ENCODE results near the gene RASL10B.

Gene RASL10B

GRCh38 chr17:35742496-35742895, 11.1 kb downstream of the RASL10B start:
- no peaks in the 10 kb centered on the region for H3F3A ChIP-seq (ENCODE audit: control insufficient read depth, insufficient read depth)
- H3K27ac ChIP-seq (ENCODE audit: low read depth, low read length) = no peak overlapping the region
- no peak for TF ChIP-seq CTCF (IDR thresholded peaks at IDR 0.05; ENCODE audit: low read depth, low read length, poor library complexity, severe bottlenecking)
- no peak for TF ChIP-seq EZH2phosphoT487 (IDR thresholded peaks at IDR 0.05; ENCODE audit: borderline replicate concordance, low read length)
- H3K4me3 ChIP-seq (ENCODE audit: low read length) = no peak overlapping the region
- H3K4me2 ChIP-seq (ENCODE audit: low read length) = no peak overlapping the region
- no peaks in the 10 kb centered on the region for H3K79me2 ChIP-seq (ENCODE audit: control insufficient read depth, low read length)
- H4K20me1 ChIP-seq (ENCODE audit: control insufficient read depth, insufficient read depth, low read depth, low read length) = no peaks in the 10 kb centered on the region
- peaks cover 7% of the 10 kb centered on the region for H3K27me3 ChIP-seq (ENCODE audit: control insufficient read depth, low read length)
- no peaks in the 10 kb centered on the region for H3K4me1 ChIP-seq (ENCODE audit: control insufficient read depth, low read length)
- H3K9me3 ChIP-seq (ENCODE audit: control insufficient read depth, insufficient read depth, low read length) = no peaks in the 10 kb centered on the region
- no peaks in the 10 kb centered on the region for H3K9me2 ChIP-seq (replicated peaks; ENCODE audit: control insufficient read depth, low read length)
- no peaks in the 10 kb centered on the region for H3K36me3 ChIP-seq (ENCODE audit: control insufficient read depth, low read length)

GRCh38 chr17:35742896-35743477, 11.5 kb downstream of the RASL10B start:
- Histone ChIP-seq H4K20me1 (ENCODE audit: control insufficient read depth, insufficient read depth, low read depth, low read length) (no peaks in the 10 kb centered on the region), H3K4me1 (ENCODE audit: control insufficient read depth, low read length) (no peaks in the 10 kb centered on the region), H3K79me2 (ENCODE audit: control insufficient read depth, low read length) (no peaks in the 10 kb centered on the region), H3K27me3 (ENCODE audit: control insufficient read depth, low read length) (peaks cover 7% of the 10 kb centered on the region), H3F3A (ENCODE audit: control insufficient read depth, insufficient read depth) (no peaks in the 10 kb centered on the region), H3K4me2 (ENCODE audit: low read length) (no peak overlapping the region), H3K9me3 (ENCODE audit: control insufficient read depth, insufficient read depth, low read length) (no peaks in the 10 kb centered on the region), H3K4me3 (ENCODE audit: low read length) (no peak overlapping the region), H3K36me3 (ENCODE audit: control insufficient read depth, low read length) (no peaks in the 10 kb centered on the region), H3K9me2 (replicated peaks; ENCODE audit: control insufficient read depth, low read length) (no peaks in the 10 kb centered on the region), H3K27ac (ENCODE audit: low read depth, low read length) (no peak overlapping the region)
- no peak for TF ChIP-seq CTCF (IDR thresholded peaks at IDR 0.05; ENCODE audit: low read depth, low read length, poor library complexity, severe bottlenecking)
- TF ChIP-seq EZH2phosphoT487 (IDR thresholded peaks at IDR 0.05; ENCODE audit: borderline replicate concordance, low read length) = no peak

GRCh38 chr17:35743626-35744328, 12.3 kb downstream of the RASL10B start:
- Histone ChIP-seq H3F3A (ENCODE audit: control insufficient read depth, insufficient read depth) (no peaks in the 10 kb centered on the region), H3K4me1 (ENCODE audit: control insufficient read depth, low read length) (no peaks in the 10 kb centered on the region), H3K79me2 (ENCODE audit: control insufficient read depth, low read length) (no peaks in the 10 kb centered on the region), H3K4me2 (ENCODE audit: low read length) (no peak overlapping the region), H3K36me3 (ENCODE audit: control insufficient read depth, low read length) (no peaks in the 10 kb centered on the region), H3K9me2 (replicated peaks; ENCODE audit: control insufficient read depth, low read length) (no peaks in the 10 kb centered on the region), H3K4me3 (ENCODE audit: low read length) (no peak overlapping the region), H3K9me3 (ENCODE audit: control insufficient read depth, insufficient read depth, low read length) (no peaks in the 10 kb centered on the region), H4K20me1 (ENCODE audit: control insufficient read depth, insufficient read depth, low read depth, low read length) (no peaks in the 10 kb centered on the region), H3K27me3 (ENCODE audit: control insufficient read depth, low read length) (peaks cover 9% of the 10 kb centered on the region), H3K27ac (ENCODE audit: low read depth, low read length) (no peak overlapping the region)
- no peak for TF ChIP-seq EZH2phosphoT487 (IDR thresholded peaks at IDR 0.05; ENCODE audit: borderline replicate concordance, low read length)
- no peak for TF ChIP-seq CTCF (IDR thresholded peaks at IDR 0.05; ENCODE audit: low read depth, low read length, poor library complexity, severe bottlenecking)

Data from DOHH2 (cell line).